ENCODE measurements around the gene SEMA5B.

Gene SEMA5B

GRCh38 chr3:122926322-122926721 is 101.2 kb downstream of the SEMA5B start:
- DNase-seq (ENCODE audit: low read depth) = no peak

DNA sequence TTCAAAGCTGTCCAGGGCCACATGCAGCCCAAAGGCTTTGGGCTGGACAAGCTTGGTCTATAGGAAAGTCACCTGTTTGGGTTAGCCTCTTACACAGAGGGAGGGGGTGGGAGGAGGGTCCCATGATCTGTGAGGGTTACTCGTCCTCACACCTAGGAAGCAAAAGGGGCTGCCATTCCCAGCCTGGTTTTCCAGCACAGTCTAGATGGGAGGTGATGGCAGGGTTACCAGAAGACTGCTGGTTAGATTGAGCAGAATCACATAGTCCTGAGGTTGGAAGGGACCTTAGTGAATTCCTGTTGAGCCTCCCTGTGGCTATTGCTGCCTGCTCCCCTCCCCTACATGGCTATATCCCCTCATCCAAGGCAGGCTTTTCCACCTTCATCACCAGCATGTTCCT is 101.8 kb downstream of the SEMA5B start:
- DNase-seq (ENCODE audit: low read depth) = no peak

GRCh38 chr3:122924056-122924455 is 103.5 kb downstream of the SEMA5B start:
- no peak for DNase-seq (ENCODE audit: low read depth)

DNA sequence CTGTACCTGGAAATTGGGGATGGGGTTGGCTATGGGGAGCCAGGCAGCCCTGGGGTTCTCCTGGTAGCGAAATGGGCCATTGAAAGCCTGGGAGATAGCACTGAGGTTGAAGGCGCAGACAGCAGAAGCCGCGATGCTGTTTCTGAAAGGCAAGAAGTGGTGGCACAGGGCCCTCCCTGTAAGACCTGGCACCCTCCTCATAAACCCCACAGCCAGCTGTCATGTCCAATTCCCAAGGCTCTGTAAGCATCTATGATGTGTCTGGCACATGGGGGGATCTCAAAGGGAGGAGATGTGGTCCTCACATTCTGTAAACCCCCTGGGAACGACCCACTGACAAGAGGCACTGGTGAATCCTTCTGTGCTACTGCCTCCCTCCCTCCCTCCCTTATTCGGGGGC is 104.0 kb downstream of the SEMA5B start:
- no peak for DNase-seq (ENCODE audit: low read depth)

GRCh38 chr3:122921791-122922651 is 105.5 kb downstream of the SEMA5B start:
- DNase-seq (ENCODE audit: low read depth) = no peak

DNA sequence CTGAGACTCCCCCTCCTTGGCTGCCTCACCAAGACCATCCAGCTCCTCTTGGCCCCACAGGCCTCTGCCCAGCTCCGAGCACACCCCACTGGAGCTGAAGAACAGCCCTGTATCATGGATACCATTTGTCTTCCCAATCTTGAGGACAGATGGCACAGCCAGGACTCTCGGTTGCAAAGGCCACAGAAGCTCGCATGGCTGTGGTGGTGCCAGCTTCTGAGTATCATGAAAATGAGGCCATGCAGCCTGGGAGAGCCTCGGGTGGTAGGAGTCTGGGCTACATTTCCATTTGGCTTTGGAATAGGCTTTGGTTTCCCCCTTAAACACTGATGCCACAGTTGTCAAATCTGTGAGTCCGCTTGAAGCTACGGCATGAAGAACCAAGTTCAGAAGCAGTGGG is 106.6 kb downstream of the SEMA5B start:
- no peak for DNase-seq (ENCODE audit: low read depth)

DNA sequence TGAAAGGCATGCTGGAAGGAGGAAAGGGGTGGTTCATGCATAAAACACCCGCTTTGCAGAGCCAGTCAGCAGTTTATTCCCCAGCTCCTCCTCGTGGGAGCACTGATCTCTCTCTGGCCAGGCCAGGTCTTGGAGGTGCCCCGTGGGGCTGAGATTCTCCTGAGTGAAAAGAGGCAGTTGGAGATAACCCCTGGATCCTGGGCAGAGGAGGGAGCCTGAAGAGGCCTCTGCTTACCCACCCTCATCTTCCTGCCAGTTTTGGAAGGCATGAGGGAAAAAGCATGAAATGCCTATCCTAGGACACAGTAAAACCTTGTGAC is 108.3 kb downstream of the SEMA5B start:
- no peak for DNase-seq (ENCODE audit: low read depth)

GRCh38 chr3:122918576-122919290 is 108.8 kb downstream of the SEMA5B start:
- no peak for DNase-seq (ENCODE audit: low read depth)

DNA sequence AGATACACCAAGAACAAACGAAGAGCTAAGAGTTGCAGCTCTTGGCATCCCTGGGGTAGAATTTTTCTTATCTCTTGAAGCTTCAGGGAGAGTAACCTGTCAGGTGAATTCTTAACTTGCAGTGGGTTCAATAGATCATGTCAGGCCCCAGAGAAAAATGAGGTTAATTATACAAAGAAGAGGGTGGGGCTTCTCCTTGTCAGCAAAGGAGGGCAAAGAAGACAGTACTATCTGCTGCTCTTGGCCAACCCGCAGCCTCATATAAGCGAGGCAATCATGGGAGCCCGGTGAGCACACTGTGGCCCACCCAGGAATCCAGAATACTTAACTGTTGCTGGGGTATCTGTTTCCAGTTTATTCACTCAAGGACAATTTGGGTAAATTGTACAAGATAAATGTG is 110.2 kb downstream of the SEMA5B start:
- no peak for DNase-seq (ENCODE audit: low read depth)

- no peak for DNase-seq (ENCODE audit: low read depth)
These were observed 111.0 kb downstream of the SEMA5B start for GRCh38 chr3:122916580-122916979.

DNA sequence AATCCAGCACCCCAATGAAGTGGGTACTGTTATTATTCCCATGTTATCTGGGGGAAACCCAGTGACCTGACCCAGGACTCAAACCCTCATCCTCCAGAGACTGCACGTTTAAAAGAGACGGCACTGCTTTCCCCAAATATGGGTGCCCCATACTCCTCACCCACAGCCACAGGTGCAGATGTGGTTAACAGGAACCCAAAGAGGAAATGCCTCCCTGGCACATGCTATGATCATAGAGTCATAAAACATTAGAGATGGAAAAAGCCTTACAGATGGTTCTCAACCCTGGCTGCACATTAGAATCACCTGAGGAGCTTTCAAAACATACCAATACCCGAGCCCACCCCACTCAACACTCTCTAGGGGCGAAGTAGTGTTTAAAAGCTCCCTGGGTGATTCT is 111.5 kb downstream of the SEMA5B start:
- DNase-seq (ENCODE audit: low read depth) = no peak

DNA sequence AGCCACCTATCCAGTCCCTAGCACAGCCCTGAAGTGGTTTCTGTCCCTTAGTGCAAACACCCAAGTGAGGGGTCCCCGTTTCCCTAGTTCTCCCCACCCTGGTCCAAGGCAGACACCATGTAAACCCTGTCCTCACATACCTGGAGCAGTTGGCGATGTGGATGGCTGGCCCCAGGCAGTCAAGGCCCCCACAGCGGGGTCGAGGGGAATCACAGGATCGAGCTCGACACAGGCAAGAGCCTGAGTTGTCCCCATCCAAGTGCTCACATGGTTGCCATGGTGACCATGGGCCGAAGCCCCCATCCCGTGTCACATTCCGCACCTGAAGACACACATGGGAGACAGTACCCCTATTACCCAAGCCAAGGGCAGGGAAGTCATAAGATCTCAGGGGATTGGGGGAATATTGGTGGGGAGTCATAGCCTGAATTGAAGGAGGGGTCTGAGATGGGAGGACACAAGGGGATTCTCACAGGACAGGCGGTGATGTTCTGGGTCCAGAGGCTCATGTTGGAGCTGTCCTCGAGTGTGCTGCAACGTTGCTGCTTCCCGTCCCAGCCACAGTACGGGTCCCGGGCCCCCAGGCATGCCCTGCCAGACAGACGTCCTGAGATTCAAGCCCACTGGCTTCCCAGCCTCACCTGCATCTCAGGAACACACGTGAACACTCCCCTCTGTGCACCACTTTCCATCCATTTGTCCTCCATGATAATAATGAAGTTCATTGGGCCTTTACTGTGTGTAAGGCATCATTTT is 112.1 kb downstream of the SEMA5B start:
- no peak for DNase-seq (ENCODE audit: low read depth)

GRCh38 chr3:122913539-122914100 is 113.9 kb downstream of the SEMA5B start:
- DNase-seq (ENCODE audit: low read depth) = no peak

DNA sequence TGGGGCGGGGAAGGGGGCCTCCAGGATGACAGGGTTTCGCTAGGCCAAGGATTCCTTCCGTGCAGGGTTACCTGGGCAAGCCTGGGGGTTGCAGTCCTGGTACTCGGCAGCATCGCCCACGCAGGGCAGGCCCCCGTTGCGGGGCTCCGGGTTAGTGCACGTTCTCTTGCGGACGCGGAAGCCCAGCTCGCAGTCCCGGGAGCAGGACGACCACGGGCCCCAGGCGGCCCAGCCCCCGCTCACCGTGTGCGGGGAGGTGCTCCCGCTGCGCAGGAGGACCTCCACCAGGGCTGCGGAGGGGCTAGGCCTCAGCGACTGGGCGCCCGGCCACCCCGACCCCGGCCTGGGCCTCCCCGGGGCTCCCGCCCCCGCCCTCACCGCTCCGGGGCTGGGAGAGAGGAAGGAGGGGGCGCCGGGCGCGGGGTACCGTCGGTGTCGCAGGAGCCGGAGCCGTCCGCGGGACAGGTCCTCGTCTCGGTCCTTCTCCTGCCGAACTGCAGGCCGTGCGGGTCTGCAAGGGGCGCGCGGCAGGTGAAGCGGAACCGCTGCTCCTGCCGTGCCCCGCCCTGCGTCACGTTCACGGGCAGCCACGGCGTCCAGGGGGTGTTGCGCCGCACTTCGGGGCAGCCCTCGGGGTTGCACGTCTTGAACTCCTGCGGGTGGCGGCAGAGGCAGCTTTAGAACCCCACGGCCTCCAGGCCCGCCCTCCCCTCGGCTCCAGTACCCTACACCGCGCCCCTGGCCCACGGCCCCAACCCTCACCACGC is 114.6 kb downstream of the SEMA5B start:
- no peak for DNase-seq (ENCODE audit: low read depth)

- DNase-seq (ENCODE audit: low read depth) = no peak
These were observed 115.7 kb downstream of the SEMA5B start for GRCh38 chr3:122911901-122912300.

DNA sequence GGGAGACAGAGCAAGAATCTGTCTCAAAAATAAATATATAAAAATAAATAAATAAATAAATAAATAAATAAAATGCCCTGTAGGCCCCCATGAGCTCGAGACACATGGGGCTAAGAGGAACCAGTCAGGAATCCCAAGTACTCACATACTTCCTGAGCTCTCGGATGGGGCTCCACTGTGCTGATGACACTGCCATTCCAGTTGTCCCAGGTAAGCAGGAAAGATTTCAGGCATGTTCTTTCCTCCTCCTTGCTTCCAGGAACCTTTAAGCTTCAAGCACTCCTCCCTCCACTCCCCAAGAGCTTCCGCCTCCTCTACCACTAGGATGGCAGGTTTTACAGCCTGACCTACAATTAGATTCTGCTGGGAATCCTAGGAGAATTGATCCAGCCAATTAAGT is 119.3 kb downstream of the SEMA5B start:
- DNase-seq (ENCODE audit: low read depth) = no peak

DNA sequence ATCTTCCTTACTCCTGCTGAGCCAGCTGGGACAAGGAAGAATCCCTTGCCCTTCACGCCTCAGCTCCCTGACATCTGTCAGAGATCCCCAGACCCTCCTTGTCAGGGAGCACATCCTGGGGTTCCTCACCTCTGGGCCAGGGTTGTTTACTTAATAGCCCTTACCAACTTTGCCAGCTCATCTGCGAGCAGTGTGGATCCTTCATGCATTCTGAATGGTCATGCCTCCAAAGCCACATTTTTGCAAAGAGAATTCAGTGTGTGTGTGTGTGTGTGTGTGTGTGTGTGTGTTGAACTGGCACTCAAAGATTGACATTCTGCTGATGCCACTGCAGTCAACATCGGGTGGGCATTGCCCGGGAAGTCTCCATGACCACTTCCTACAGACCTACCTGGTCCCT is 120.1 kb downstream of the SEMA5B start:
- DNase-seq (ENCODE audit: low read depth) = no peak

DNA sequence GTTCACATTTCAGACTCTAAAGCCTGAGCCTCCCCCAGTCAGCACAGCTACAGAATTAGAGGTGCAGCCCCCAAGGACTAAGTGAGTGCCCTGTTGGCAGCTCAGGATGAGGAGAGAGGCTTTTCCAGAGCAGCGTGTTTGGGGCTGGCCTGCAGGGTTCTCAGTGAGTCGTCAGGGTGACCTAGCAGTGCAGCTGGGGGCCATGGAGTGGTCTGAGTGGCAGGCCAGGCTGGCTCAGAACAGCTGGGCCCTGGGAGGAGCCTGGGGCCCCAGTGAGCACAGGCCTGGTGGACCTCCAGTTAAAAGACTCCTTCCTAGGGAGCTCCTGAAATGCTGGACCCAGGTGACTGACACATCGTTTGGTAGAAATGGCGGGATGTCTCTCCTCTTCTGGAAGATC is 124.4 kb downstream of the SEMA5B start:
- no peak for DNase-seq (ENCODE audit: low read depth)

DNA sequence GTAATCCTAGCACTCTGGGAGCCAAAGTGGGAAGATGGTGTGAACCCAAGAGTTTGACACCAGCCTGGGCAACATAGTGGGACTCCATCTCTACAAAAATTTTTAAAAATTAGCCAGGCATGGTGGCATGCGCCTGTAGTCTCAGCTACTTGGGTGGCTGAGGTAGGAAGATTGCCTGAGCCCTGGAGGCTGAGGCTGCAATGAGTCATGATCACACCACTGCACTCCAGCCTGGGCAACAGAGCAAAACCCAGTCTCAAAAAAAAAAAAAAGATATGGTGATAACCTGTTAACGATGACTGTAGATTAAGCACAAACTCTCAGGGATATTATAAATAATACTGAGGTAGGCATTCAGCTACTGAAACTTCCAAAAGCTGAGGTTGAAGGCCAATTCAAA is 125.2 kb downstream of the SEMA5B start:
- no peak for DNase-seq (ENCODE audit: low read depth)

DNA sequence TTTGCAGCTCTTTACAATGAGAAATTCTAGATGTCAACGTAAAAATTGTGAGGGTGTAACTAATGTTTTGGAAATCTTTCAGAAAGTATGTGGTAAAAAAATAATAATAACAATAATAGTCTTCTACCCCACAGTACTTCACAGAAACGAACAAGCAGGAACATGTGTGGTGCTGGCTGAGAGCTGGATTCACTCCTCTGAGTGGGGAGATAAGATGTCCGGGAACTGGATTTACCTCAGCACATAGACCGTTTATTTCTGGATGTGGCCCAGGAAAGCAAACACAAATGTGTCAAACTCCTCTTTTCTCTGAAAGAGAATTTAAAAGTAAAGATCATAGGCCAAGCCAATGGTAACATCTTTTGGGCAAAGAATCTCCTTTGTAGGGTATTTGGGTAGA is 129.3 kb downstream of the SEMA5B start:
- no peak for DNase-seq (ENCODE audit: low read depth)

DNA sequence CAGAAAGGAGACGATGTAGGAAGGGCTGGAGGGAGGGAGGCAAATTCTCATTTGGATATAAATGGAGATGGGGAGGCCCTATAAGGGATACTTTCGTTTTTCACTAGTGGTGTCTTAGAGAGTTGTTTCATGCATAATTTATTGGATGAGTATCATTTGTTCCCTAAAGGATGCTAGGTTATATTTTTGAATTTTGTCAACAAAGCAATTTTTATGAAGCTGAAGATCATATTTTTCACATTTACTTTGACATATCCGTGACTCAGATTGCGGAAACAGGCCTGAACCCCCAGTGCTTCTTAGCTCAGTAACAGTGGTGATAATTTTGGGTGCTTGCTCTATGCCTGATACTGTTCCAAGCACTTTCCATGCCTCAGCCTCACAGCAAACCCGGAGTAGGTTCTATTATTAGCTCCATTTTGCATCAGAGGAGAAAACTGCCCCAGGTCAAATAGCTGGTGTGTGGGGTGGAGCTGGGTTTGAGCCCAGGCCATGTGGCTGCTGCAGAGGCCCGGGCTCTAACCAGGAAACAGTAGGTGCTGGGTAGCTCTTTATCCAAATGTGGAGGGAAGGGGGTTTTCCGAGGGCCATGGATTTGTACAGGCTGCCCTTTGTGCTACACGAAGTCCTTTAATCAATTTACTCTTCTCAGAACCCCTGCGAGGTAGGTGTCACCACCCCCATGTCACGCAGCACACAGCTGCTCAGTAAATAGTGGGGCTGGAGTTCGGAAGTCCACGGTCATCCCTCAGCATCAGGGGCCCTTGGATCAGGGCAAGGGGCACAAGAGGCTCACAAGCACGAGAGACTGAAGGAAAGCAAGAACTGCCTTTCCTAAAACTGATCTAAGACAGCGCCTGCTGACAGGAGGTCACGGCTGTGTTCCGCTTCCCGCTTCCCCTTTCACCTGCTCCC is 133.6 kb downstream of the SEMA5B start:
- DNase-seq (ENCODE audit: low read depth) = no peak

Data from T follicular helper cell (primary cell).